Right atrium auricular region (tissue), 2 donors: ENCODE data around the gene PDHX. TPM values are rescaled to one million over a fixed set of nuclear protein-coding genes. Genes with fewer than 3 reads are reported as not detected.

Experiments used
- DNase-seq: peaks from one replicate; pipeline ENCODE4 v3.0.0-alpha.2; 2019; ENCODE audit warnings: low spot score
- H3K27ac ChIP-seq, 2 donors: fragments of 200-600 bp; sonication (generic); 1 replicate in 1 of 2; 2 replicates in 1 of 2; pipeline ENCODE4 v1.5.1; 2016 to 2019
- H3K27me3 ChIP-seq, 2 donors: fragments of 200-600 bp; sonication (generic); one replicate each; pipeline versions ENCODE4 v1.5.1 to v1.6.0; 2017 to 2019
- H3K36me3 ChIP-seq: fragments of 200-600 bp; sonication (generic); one replicate; pipeline ENCODE4 v1.5.1; 2016
- H3K4me1 ChIP-seq, 2 donors: fragments of 200-600 bp; sonication (generic); one replicate each; pipeline versions ENCODE4 v1.5.1 to v1.6.0; 2017 to 2019
- H3K4me3 ChIP-seq, 2 donors: fragments of 200-600 bp; sonication (generic); 1 replicate in 1 of 2; 2 replicates in 1 of 2; pipeline ENCODE4 v1.5.1; 2017 to 2019; ENCODE audit warnings: mild to moderate bottlenecking in 1 of 2, moderate library complexity in 1 of 2
- H3K9me3 ChIP-seq, 2 donors: fragments of 200-600 bp; sonication (generic); one replicate each; pipeline ENCODE4 v1.5.1; 2019
- CTCF ChIP-seq, 2 donors: fragments of 200-600 bp; sonication (generic); IDR thresholded peaks; one replicate each; pipeline ENCODE4 v1.5.1; 2019; ENCODE audit warnings: antibody characterized with exemption in 2 of 2
- total RNA-seq, 2 donors: library from RNA; depleted of rRNA; stranded (reverse); fragments of >200 nt; gene quantifications; one replicate each; pipeline ENCODE4 v1.1.0, GENCODE V29; 2016

The PDHX gene
- total RNA-seq, 2 donors from 2014 or later: 47.2 to 94.0 TPM

DNA sequence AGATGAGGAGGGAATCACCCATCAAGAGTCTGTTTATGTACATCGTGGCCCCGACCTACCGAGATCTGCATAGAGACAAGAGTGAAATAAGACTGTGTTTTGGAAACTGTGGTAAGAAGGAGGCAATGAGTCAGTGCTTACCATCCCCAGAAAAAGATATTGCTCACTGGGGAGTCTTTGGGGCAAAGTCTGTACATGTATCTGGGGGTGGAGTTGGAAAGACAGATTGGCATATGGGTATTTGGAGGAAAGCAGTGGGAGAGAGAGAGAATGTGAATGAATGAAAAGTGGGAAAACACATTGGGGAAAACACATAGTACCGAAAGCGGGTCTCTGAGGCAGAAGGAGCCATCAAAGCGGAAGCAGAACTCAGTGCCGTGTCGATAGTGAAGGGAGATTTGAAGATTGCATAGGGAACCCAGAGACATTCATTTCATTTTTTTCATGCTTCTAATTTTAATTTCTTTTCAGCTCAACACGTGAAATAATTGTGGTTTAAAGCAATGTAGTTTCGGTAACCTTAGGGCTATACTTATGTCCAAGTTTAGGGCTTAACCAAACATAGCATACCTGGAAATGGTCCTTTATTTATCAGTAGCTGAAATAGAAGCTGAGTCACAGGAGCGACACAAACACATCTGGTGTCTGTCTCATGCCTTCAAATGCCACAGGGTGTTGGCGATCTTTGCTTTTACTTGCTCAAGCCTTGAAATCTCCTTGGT is 124.0 kb downstream of the PDHX start:
- no peak overlapping the region for H3K4me3 ChIP-seq
- H3K4me1 ChIP-seq: no peaks in the 10 kb centered on the region
- H3K27ac ChIP-seq: no peak overlapping the region

GRCh38 chr11:35041070-35041554 is 124.7 kb downstream of the PDHX start:
- no peak overlapping the region for H3K27ac ChIP-seq
- H3K9me3 ChIP-seq: no peaks in the 10 kb centered on the region
- DNase-seq: no peak
- H3K4me1 ChIP-seq: no peaks in the 10 kb centered on the region
- H3K36me3 ChIP-seq: no peaks in the 10 kb centered on the region
- no peak overlapping the region for H3K4me3 ChIP-seq
- no peaks in the 10 kb centered on the region for H3K27me3 ChIP-seq
- TF ChIP-seq CTCF (IDR thresholded peaks at IDR 0.05): no peak

More for the DNA sequence above, 124.0 kb downstream of the PDHX start:
- TF ChIP-seq CTCF (IDR thresholded peaks at IDR 0.05): no peak
- no peak for DNase-seq
- Histone ChIP-seq H3K9me3 (no peaks in the 10 kb centered on the region), H3K27me3 (no peaks in the 10 kb centered on the region), H3K36me3 (no peaks in the 10 kb centered on the region)

DNA sequence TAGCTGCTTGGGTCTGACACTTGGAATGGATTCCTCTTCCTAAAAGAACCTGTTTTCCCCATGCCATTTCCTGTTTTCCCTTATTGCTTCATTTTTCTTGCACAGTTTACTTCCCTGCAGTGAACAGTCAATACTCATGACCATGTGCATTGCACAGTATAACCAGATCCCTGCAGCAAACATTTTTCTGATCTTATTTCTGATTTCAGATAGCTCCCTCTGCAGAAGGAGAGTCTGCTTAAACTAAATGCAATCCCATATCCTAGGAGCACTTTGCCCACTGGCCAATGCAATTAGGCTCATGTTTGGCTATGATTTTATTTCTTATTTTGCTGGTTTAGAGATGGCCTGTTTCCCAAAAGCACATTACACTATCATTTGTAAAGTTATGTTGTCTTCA is 125.8 kb downstream of the PDHX start:
- no peak overlapping the region for H3K27ac ChIP-seq
- no peak overlapping the region for H3K4me3 ChIP-seq
- H3K36me3 ChIP-seq: no peaks in the 10 kb centered on the region
- no peak for TF ChIP-seq CTCF (IDR thresholded peaks at IDR 0.05)
- H3K9me3 ChIP-seq: no peaks in the 10 kb centered on the region
- DNase-seq: no peak
- H3K4me1 ChIP-seq: no peaks in the 10 kb centered on the region
- H3K27me3 ChIP-seq: no peaks in the 10 kb centered on the region

DNA sequence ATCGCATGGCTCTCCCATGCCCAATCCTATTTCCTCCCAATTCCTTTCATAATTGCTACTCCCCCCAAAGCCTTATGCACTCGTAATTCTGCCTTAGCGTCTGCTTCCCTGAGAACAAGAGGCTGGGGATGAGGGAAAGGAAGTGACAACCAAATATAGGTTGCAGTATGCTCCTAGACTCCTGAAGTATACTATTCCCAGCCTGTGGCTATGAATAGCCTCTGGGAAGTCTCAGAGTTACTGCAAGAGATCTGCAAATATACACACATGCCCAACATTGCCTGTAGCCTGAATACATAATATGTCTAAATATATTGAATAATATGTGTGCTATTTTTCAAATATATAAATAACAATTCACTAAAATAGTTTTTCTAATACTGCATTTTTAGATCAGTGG is 126.5 kb downstream of the PDHX start:
- H3K4me3 ChIP-seq: no peak overlapping the region
- H3K4me1 ChIP-seq: no peaks in the 10 kb centered on the region
- no peaks in the 10 kb centered on the region for H3K27me3 ChIP-seq
- TF ChIP-seq CTCF (IDR thresholded peaks at IDR 0.05): no peak
- H3K27ac ChIP-seq: no peak overlapping the region
- H3K36me3 ChIP-seq: no peaks in the 10 kb centered on the region
- no peak for DNase-seq
- H3K9me3 ChIP-seq: no peaks in the 10 kb centered on the region

DNA sequence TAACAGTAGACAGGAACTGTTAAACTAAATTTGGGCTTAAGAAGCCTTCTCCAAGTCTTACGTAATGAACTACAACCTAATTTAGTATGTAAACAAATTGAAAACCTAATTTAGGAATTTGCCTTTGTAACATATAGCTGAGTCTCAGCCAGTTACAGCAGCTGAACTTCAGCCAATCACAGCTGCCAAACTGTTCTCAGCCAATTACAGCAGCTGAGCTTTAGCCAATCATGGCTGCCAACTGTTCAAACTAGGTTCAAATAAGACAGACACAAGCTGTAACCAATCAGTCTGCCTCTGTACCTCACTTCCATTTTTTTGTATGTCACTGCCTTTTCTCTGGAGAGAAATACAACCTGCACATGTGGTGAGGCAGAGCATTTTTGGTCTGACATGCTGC is 127.5 kb downstream of the PDHX start:
- DNase-seq: no peak
- H3K9me3 ChIP-seq: no peaks in the 10 kb centered on the region
- H3K36me3 ChIP-seq: no peaks in the 10 kb centered on the region
- no peak overlapping the region for H3K4me3 ChIP-seq
- TF ChIP-seq CTCF (IDR thresholded peaks at IDR 0.05): no peak
- no peaks in the 10 kb centered on the region for H3K27me3 ChIP-seq
- no peak overlapping the region for H3K27ac ChIP-seq
- H3K4me1 ChIP-seq: peaks cover 0 to 4% of the 10 kb centered on the region in 2 donors
